Measurements from ENCODE around the gene WDFY4.

The WDFY4 gene

GRCh38 chr10:48993627-48994026 lies 309.0 kb downstream of the WDFY4 start:
- no peak for TF ChIP-seq CTCF (conservative IDR thresholded peaks at IDR 0.05; ENCODE audit: low read depth, low read length)
- no peak overlapping the region for H3K4me3 ChIP-seq (ENCODE audit: low read depth, low read length)
- no peak for DNase-seq (ENCODE audit: low read depth)

- DNase-seq (ENCODE audit: low read depth), result no peak
- H3K4me3 ChIP-seq (ENCODE audit: low read depth, low read length), result no peak overlapping the region
- TF ChIP-seq CTCF (conservative IDR thresholded peaks at IDR 0.05; ENCODE audit: low read depth, low read length), result no peak
Observed at GRCh38 chr10:48996329-48996728, 311.7 kb downstream of the WDFY4 start.

GRCh38 chr10:48999346-48999745 lies 314.7 kb downstream of the WDFY4 start:
- no peak for DNase-seq (ENCODE audit: low read depth)
- TF ChIP-seq CTCF (conservative IDR thresholded peaks at IDR 0.05; ENCODE audit: low read depth, low read length), result no peak
- no peak overlapping the region for H3K4me3 ChIP-seq (ENCODE audit: low read depth, low read length)

- no peak for TF ChIP-seq CTCF (conservative IDR thresholded peaks at IDR 0.05; ENCODE audit: low read depth, low read length)
- no peak overlapping the region for H3K4me3 ChIP-seq (ENCODE audit: low read depth, low read length)
- DNase-seq (ENCODE audit: low read depth), result no peak
Observed at GRCh38 chr10:49000437-49001398, 316.0 kb downstream of the WDFY4 start.

GRCh38 chr10:49001402-49001801 lies 316.7 kb downstream of the WDFY4 start:
- H3K4me3 ChIP-seq (ENCODE audit: low read depth, low read length), result no peak overlapping the region
- DNase-seq (ENCODE audit: low read depth), result peak; percentile 21
- peak; percentile 38 for TF ChIP-seq CTCF (conservative IDR thresholded peaks at IDR 0.05; ENCODE audit: low read depth, low read length)

- no peak for TF ChIP-seq CTCF (conservative IDR thresholded peaks at IDR 0.05; ENCODE audit: low read depth, low read length)
- peak; percentile 5 for DNase-seq (ENCODE audit: low read depth)
- H3K4me3 ChIP-seq (ENCODE audit: low read depth, low read length), result no peak overlapping the region
Observed at GRCh38 chr10:49001870-49002672, 317.4 kb downstream of the WDFY4 start.

Measured in choroid plexus epithelial cell (primary cell).